Astrocyte of the spinal cord (primary cell): ENCODE measurements around the gene GPAT3.

Experiments
- DNase-seq: peaks from one replicate; pipeline ENCODE4 v3.0.0; 2011; ENCODE audit warnings: low read depth, low spot score
- H3K4me3 ChIP-seq: 2 replicates; pipeline ENCODE4 v1.5.1; 2011; ENCODE audit warnings: low read depth, mild to moderate bottlenecking, low read length, moderate library complexity
- in situ Hi-C: cut with HindIII; loops from 2 replicates; pipeline ENCODE4 v1.10.0; 2017; ENCODE audit warnings: low sequenced_read_pairs
- TF ChIP-seq, protein P1 (sequence below): IDR thresholded peaks from 2 replicates; pipeline ENCODE4 v1.5.1; 2012; ENCODE audit warnings: low read depth, mild to moderate bottlenecking, low read length, inconsistent platforms

Gene GPAT3

DNA sequence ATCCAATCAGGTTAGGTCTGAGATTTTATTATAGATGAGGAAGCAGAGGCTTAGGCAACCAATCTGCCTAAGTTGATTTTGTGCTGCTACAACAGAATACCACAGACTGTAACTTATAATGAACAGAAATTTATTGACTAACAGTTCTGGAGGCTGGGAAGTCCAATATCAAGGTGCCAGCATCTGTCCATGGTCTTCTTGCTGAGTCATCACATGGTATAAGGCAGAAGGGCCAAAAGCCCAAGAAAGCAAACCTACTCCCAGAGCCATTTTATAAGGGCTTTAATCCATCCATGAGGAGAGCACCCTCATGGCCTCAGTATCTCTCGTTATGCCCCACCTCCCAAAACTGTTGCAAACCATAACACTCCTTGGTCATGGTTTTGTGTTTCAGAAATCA lies 55.8 kb downstream of the GPAT3 start:
- in situ Hi-C loops, result no loop called here
- H3K4me3 ChIP-seq, result no peak overlapping the region
- DNase-seq, result no peak
- TF ChIP-seq, protein P1, sequence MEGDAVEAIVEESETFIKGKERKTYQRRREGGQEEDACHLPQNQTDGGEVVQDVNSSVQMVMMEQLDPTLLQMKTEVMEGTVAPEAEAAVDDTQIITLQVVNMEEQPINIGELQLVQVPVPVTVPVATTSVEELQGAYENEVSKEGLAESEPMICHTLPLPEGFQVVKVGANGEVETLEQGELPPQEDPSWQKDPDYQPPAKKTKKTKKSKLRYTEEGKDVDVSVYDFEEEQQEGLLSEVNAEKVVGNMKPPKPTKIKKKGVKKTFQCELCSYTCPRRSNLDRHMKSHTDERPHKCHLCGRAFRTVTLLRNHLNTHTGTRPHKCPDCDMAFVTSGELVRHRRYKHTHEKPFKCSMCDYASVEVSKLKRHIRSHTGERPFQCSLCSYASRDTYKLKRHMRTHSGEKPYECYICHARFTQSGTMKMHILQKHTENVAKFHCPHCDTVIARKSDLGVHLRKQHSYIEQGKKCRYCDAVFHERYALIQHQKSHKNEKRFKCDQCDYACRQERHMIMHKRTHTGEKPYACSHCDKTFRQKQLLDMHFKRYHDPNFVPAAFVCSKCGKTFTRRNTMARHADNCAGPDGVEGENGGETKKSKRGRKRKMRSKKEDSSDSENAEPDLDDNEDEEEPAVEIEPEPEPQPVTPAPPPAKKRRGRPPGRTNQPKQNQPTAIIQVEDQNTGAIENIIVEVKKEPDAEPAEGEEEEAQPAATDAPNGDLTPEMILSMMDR, result no peak

DNA sequence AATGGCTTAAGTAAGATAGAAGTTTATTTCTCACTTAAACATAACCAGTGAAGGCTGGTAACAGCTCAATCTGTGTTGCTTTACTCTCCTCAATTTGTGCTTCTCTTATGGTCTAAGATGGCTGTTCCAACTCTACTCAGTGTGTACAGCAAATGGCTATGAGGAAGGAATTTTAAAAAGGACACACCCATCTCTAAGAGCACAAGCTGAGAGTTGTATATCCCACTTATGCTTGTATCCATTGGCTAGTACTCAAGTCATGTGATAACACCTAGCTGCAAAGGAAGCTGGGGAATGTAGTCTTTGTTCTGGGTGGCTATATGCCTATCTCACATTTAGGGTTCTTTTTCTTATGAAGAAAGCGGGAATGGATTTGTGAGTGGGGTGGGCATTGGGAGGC lies 63.3 kb downstream of the GPAT3 start:
- in situ Hi-C loops, result no loop called here
- H3K4me3 ChIP-seq, result no peak overlapping the region
- peak; percentile 49 for DNase-seq
- TF ChIP-seq, protein P1, result no peak

DNA sequence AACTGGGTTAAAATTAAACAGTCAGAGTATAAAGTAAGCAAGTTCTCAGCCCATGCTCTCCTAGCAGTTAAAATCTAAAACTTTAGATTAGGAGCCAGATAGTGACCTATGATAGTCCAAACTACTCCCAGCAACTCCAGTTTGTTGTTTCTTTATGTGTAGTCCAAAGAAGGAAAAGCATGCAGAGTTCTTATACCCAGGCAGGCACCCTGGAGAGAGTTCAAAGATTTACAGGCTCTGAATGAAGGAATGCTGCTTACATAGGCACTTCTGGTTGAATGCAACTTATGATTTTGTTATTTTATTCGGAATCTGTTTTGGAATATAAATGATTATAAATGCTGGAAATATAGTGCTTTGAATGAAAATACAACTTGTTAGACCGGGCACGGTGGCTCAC lies 67.2 kb downstream of the GPAT3 start:
- in situ Hi-C loops, result no loop called here

DNA sequence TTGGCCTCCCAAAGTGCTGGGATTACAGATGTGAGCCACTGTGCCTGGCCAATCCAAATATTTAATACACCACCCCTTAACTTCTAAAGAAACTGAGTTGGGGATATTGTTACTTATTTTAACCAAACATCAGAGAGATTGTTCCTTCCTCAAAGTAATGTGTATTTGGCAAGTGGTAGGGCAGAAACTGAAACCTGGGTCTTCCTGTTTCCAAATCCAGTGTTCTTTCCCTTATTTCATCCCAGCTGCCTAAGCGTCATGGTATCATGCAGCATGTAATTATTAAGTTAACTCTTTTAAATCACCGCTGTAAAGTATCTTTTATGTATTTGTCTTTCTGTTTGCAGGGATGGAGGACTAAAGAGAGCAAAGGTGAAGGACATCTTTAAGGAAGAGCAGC lies 68.4 kb downstream of the GPAT3 start:
- in situ Hi-C loops, result no loop called here
- no peak for DNase-seq

More for the DNA sequence above, 67.2 kb downstream of the GPAT3 start:
- no peak overlapping the region for H3K4me3 ChIP-seq
- TF ChIP-seq, protein P1, result no peak
- DNase-seq, result peak; percentile 9

DNA sequence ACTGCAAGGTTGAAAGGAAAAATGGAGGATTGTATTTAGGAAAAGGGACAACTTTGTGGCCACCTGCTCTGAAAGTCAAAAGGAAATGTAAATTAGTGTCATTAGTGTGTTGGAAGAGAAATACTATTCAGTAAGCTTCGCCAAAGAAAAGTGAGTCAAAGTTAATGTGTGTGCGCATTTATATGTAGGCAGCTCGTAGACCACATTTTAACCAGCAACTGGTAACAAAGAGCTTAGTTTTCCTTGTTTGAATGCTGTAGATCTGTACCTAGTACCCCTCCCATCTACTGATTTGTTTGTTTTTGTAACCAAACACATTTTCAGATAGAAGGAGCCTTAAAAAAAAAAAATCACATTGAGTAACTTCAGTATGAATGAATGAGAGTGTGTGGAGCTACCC lies 69.3 kb downstream of the GPAT3 start:
- TF ChIP-seq, protein P1, result no peak
- in situ Hi-C loops, result no loop called here
- DNase-seq, result no peak
- no peak overlapping the region for H3K4me3 ChIP-seq

More for the DNA sequence above, 68.4 kb downstream of the GPAT3 start:
- TF ChIP-seq, protein P1, result no peak
- no peak overlapping the region for H3K4me3 ChIP-seq

DNA sequence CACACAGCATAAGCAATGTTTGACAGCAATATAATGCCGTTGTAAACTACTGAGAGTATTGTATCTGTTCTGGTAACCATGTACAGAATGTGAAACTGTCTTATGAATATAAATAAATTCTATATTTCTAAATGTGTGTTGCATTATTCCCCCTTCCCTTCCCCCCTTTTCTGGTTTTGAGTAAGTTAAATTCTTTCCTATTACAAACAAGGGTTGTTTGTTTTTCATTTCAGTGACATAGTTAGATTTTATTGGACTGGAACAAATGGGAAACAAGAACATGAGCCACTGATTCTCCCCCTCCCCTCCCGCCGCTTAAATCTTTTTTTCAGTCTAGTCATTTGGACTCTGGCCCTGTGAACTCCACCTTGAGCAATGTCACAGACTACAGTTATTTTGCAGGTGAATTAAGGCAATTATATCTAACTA lies 69.8 kb downstream of the GPAT3 start:
- in situ Hi-C loops, result no loop called here
- no peak for DNase-seq
- TF ChIP-seq, protein P1, result no peak
- no peak overlapping the region for H3K4me3 ChIP-seq

DNA sequence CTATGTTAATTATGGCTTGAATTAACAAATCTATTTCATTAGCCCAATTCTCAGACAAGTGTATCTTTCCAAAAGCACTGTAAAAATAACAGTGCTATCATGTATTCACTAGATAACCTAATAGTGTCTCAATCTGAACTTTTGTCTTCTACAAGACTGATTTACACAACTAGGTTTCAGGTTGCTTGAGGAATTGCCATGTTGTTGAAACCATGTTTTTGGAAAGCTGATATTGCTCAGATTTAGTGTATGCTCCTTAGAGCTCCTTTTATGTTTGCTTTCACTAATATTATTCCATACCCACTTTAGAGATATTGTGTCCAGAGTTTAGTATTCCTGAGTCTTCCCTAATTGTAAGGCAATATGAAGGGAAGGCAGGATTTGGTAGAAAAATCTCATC lies 70.6 kb downstream of the GPAT3 start:
- TF ChIP-seq, protein P1, result no peak
- DNase-seq, result no peak
- no peak overlapping the region for H3K4me3 ChIP-seq
- in situ Hi-C loops, result no loop called here
